DMS79 treated with DMSO at 0.1 percent for 48 hours (cell line): ENCODE data around the gene ACTRT3.

Experiments
- DNase-seq: peaks from one replicate; lab custom pipeline; 2025; lab: John Stamatoyannopoulos, UW

Gene ACTRT3

DNA sequence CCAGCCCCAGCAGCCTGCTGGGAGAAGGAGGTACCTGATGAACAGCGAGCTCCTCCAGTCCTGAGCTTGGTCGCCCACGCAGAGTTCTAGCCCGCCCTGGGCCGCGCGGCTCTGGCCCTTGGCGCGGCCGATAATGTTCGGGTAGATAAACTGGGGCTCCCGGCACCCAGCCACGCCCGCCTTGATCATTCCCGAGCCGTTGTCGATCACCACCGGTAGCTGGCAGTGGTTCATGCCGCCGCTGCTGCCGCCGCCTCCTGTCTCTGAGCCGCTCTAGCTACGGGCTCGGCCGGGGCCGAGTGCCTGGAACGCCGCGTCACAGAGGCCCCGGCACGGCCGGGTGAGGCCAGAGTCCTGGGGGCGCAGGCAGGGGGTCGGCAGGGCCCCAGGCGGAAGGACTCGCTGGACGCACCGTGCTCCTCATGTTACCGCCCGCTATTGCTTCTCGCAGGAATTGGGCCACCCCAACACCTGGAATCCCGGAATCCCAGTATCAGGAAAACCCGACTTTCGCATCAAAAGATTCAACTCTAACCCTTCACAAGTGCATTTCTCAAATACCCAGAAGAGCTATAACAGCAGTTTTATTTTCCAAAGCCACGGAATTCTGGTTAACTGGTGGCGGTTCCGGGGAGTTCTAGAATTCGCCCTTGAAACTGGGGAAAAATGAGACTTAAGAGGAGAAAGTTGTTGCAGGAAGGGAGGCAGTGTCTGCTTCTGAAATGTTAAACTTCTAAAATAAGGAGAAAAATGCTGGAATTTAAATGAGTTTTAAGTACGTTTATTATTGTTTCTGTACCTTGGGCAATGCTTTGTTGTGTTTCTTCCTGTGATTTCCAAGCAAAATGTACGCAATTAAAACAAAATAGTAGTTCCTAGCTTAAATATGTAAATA, at the start of gene ACTRT3:
TSS of gene ACTRT3 (minus strand) at position 275 of the 895 bp plus-strand sequence. CDS start at position 234, 41 bp downstream.
- no peak for DNase-seq

DNA sequence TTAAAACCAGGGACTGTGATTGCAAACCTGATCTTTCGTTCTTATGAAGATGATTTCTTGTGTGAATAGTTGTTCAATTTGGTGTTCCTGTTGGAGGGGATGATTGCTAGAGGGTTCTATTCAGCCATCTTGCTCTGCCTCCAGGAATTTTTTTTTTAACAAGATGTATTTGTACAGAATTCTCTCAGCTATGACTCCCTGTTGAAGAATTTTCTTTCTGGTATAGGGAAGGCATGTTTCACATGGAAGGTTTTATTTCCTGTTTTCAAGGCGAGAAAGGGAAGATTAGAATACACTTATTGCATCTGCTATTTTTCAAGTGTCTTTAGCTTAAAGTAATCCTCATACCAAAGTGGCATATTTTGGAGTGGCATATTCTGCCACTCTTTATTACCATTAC, 49.0 kb upstream of the ACTRT3 start:
- DNase-seq = no peak

DNA sequence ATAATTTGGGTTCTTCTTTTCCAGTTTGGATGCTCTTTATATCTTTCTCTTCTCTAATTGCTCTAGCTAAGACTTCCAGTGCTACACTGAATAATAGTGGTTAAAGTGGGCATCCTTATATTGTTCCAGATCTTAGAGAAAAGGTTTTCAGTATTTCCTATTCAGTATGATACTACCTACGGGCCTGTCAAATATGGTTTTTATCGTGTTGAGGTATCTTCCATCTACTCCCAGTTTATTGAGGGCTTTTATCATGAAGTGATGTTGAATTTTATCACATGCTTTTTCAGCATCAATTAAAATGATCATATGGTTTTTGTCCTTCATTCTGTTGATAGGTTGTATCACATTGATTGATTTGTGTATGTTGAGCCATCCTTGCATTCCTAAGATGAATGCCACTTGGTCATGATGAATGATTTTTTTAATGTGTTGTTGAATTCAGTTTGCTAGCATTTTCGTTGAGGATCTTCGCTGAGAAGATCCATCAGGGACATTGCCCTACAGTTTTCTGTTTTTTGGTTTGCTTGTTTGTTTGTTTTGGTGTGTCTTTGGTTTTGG, 46.3 kb upstream of the ACTRT3 start:
- no peak for DNase-seq

DNA sequence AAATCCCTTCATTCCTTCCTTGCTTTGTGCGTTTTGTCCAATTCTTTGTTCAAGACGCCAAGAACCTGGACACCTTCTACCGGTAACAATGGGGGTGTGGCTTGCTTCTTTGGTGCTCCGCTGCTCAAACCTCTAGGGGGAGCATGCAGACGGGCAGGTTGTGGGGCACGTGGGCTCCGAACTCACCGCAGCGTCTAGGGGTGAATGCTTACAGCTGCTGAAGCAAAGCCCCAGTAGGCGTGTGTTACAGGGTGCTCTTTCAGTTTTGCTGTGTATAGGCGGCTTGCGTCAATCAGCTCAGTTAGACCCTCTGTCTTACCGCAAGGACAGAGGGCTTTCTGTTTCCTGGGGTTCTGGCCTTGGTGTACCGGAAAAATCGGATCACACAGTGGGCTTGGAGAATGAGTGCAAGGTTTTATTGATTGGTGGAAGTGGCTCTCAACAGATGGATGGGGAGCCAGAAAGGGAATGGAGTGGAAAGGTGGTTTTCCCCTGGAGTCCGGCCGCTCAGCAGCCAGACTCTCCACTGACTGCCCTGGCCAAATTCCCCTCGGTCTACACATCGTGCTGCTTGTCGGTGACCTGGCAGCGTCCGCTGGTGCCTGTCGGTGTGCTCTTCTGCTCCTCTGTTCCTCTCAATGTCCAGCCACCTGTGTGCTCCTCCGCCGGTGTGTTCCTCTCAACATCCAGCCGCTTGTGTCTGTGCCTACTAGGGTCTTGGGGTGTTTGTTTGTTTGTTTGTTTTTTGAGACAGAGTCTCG, 44.6 kb upstream of the ACTRT3 start:
- DNase-seq = peak; percentile 84

DNA sequence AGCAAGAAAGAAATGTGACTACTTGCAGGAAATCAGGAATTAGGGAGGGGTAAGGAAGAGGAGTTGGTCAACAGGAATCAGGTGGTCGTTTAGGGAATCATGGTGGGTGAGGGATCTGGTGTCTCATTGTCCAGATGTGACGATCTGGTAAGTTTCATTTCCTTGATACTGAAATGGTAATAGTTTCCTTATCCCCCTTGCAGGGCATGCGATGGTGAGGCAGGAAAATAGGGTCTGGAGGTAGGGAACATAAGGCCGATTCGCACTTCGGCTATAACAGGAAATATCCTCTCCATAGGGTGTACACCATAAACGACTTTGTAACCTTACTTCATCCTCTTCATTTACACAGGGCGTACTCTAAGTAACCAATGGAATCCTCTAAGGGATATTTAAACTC, 43.9 kb upstream of the ACTRT3 start:
- DNase-seq = no peak

GRCh38 chr3:169812332-169813235, 43.2 kb upstream of the ACTRT3 start, which contains the start of the genes LRRC34 and LRRIQ4:
Gene LRRC34, minus strand, starts transcription at chr3:169812904. Its CDS starts 356 bp downstream, at chr3:169812548.
Gene LRRIQ4, plus strand, starts transcription at chr3:169812870. Its CDS starts 9,052 bp downstream, at chr3:169821922.
- DNase-seq = peak; percentile 91

- DNase-seq = peak; percentile 86
Observed at GRCh38 chr3:169811631-169812331, 42.4 kb upstream of the ACTRT3 start.

DNA sequence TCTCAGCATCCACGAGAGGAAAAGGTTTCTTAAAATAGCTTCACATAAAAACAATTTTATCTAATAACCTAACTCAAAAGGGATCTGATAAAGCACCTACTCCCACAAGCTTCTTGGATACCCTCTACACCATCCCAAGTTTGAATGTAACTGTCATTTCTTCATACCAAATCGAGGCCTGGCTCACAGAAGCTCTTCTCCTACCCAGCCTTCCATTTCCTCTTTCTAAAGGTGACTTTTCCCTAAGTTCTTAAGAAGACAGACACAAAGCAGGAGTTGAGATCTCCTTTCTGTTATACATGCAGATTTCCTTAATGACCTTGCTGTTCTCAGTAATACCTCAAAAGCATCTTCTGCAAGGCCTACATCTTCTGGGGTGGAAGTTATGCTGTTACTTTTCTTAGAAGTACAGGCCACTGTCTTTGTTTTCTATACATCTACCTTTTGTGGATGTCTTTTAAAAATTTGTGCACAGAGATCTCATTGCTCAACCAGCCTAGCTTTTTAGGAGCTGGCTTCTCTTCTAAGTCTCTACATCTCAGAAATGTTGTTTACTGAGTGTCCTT, 40.0 kb upstream of the ACTRT3 start:
- DNase-seq = no peak

DNA sequence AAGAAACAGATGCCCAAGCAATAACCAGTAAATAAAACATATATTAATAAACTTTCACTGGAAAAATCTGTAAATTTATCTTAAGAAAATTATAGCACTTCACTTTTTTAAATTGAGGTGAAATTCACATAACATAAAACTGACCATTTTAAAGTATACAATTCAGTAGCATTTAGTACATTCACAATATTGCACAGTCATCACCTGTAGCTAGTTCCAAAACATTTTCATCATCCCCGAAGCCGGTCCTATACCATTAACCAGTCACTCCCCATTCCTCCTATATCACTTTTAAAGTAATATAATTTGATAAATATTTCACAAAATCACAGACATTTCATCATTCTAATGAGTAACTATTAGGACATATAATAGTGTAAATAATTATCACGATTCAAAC, 35.3 kb upstream of the ACTRT3 start:
- DNase-seq = no peak

DNA sequence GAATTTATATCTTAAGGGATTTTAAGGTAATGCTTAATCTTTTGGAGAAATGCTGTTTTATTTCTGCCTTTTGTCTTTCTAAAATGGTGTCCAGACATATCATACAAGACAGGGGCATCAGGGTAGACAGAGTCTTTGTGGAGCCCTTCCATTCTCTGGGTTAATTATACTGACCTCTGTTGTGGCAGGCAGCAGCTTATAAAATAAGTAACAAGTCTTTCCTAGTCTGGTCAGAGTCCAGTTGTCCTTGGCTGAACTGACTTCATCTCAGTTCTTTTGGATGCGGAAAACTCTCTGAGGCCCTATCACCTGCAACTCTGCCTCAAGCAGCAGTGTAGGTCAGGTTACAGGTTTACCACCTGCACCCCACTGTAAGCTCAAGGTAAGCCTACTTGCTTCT, 23.0 kb upstream of the ACTRT3 start:
- no peak for DNase-seq

DNA sequence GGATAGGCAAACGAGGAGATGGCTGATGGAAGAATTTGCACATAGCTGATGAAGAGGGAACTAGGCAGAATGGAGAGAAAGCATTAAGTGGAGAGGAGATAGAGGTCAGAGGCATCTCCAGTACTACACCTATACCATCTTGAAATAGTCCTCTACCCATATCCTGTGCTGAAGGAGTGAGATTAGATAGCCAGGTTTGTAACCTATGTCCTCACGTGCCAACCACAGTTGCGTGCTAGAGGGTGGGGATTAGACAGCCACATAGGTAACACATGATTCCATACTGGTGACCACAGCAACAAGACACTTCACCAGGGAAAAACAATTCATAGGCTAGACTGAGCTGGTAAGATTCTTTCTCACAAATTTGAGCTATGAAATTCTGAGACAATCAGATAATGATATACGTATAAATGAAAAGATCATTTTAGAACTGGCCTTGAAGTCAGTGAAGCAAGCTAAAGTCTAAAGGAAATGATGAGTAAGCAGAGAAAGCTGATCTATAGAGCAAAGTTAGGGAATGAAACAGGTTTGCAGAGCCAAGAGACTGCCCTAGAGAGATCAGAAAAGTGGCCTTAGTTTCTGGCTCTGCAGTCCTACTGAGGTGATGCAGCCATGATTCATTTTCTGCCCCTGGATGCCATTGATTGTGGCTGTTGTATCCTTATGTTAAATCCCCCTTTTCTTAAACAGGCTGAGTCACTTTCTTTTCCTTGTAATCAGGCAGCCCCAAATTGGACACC, 21.5 kb upstream of the ACTRT3 start:
- no peak for DNase-seq

GRCh38 chr3:169790219-169790618, 20.9 kb upstream of the ACTRT3 start:
- DNase-seq = no peak

- no peak for DNase-seq
Observed at GRCh38 chr3:169787791-169788190, 18.4 kb upstream of the ACTRT3 start.

DNA sequence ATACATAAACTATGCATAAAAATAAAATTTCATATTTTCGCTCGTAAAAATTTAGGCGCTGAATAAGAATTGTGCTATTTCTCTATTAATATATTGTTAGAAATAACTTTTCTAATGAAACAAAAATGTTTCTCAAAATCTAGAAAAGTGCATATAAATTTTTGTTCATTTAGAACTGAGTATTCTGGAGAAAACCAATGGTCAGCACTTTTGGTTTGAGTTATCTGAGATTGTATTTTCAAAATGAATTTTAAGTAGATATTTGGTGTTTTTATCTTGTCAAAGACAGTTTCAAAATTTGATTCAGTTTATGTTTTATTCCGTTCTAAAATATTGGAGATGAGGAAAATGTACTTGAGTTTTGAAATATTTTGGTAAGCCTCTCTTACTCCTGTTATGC, 17.8 kb upstream of the ACTRT3 start:
- no peak for DNase-seq

- DNase-seq = no peak
Observed at GRCh38 chr3:169781209-169781855, 12.0 kb upstream of the ACTRT3 start.

GRCh38 chr3:169780742-169781141, 11.4 kb upstream of the ACTRT3 start:
- DNase-seq = no peak

- no peak for DNase-seq
Observed at GRCh38 chr3:169777822-169778221, 8.5 kb upstream of the ACTRT3 start.

GRCh38 chr3:169774186-169774585, 4.8 kb upstream of the ACTRT3 start:
- no peak for DNase-seq
